Measurements from ENCODE around the gene ODR4. TPM values are rescaled to one million over a fixed set of nuclear protein-coding genes. Genes with fewer than 3 reads are reported as not detected.
A peak's percentile ranks its signal among the peaks of the same experiment; 100 is the strongest.

The ODR4 gene
- total and polyA plus RNA-seq, 2 of the 4 experiments (the other 2 are of a cell fraction): 9.4 to 9.7 TPM

GRCh38 chr1:186330758-186331157, 44.9 kb upstream of the ODR4 start:
- no TSS peak for BruUV-seq (replicated peaks)
- no peaks in the 10 kb centered on the region for H3K9me1 ChIP-seq (ENCODE audit: insufficient read depth, low read length)

More at GRCh38 chr1:186330758-186331157, 44.9 kb upstream of the ODR4 start:
- CTCF ChIA-PET: interaction anchor here (1.2 to 1.7 kb wide), 2 partner anchors 12 kb away, joined by 5 read pairs; no protein-coding TSS in a partner anchor
- H3K23ac ChIP-seq (ENCODE audit: low read depth, low read length): no peak overlapping the region
- H3K79me1 ChIP-seq (ENCODE audit: low read depth in 1 of 2, low read length in 2 of 2): peaks cover 2 to 3% of the 10 kb centered on the region in 2 experiments; a peak in 3 of 4 replicates
- no peak overlapping the region for H3K27ac ChIP-seq (ENCODE audit: insufficient read depth, low read length)
- no CpG with 5 or more reads among the region's 1 CpG for WGBS, 2 experiments (ENCODE audit: extremely low coverage in 2 of 2, insufficient read length in 1 of 2)
- H4K91ac ChIP-seq (ENCODE audit: insufficient read depth, low read depth, low read length): no peak overlapping the region
- peaks cover 44% of the 10 kb centered on the region for H3K36me3 ChIP-seq (ENCODE audit: control insufficient read depth, insufficient read depth, low read length)
- H3K4ac ChIP-seq (ENCODE audit: low read depth, low read length): no peak overlapping the region
- H3K18ac ChIP-seq (ENCODE audit: low read depth, low read length): no peak overlapping the region
- no peak overlapping the region for H3K9ac ChIP-seq (ENCODE audit: low read depth, low read length)
- POLR2A ChIA-PET (ENCODE audit: unreplicated experiment): no interaction called here
- no peaks in the 10 kb centered on the region for H3K9me3 ChIP-seq (ENCODE audit: control insufficient read depth, insufficient read depth, low read length)
- DNase-seq (no peak), ATAC-seq (ENCODE audit: low read depth) (no peak)
- no peaks in the 10 kb centered on the region for H3K4me1 ChIP-seq (ENCODE audit: control insufficient read depth, insufficient read depth, low read length)
- H3K4me2 ChIP-seq (ENCODE audit: low read depth, low read length): no peak overlapping the region
- H4K8ac ChIP-seq (ENCODE audit: low read depth in 2 of 2, low read length in 2 of 2): no peak overlapping the region
- no peak overlapping the region for H2BK20ac ChIP-seq (ENCODE audit: low read depth, low read length)
- TF ChIP-seq SMC3 (IDR thresholded peaks at IDR 0.05; ENCODE audit: low read depth, low read length) (no peak), USF2 (IDR thresholded peaks at IDR 0.05; ENCODE audit: low read depth, low read length) (no peak), CTCF (conservative IDR thresholded peaks at IDR 0.05; ENCODE audit: low read depth, low read length) (peak; percentile 16; the same call in 1 of the 2 replicates)
- no peak overlapping the region for H3K14ac ChIP-seq (replicated peaks; ENCODE audit: low read depth, low read length)
- dilution Hi-C loops (cut with HindIII; ENCODE audit: low sequenced_read_pairs, unreplicated experiment): no loop called here
- no peak overlapping the region for H2BK15ac ChIP-seq (ENCODE audit: low read depth, low read length)
- H4K5ac ChIP-seq (ENCODE audit: low read depth, low read length): no peak overlapping the region
- no peak overlapping the region for H3K56ac ChIP-seq (ENCODE audit: extremely low read depth, insufficient read depth, low read length)
- H2BK5ac ChIP-seq (ENCODE audit: low read depth, low read length, poor library complexity, severe bottlenecking): no peak overlapping the region
- H4K20me1 ChIP-seq (ENCODE audit: insufficient read depth, low read length): no peaks in the 10 kb centered on the region
- no peak overlapping the region for H2AK5ac ChIP-seq (ENCODE audit: low read depth, low read length)
- in situ Hi-C loops (cut with MboI; ENCODE audit: low sequenced_read_pairs): no loop called here
- no peak overlapping the region for H2AK9ac ChIP-seq (replicated peaks; ENCODE audit: low read depth, low read length, poor library complexity)
- intact Hi-C loops (cut with micrococcal nuclease): no loop called here
- H3K27me3 ChIP-seq (ENCODE audit: control insufficient read depth, insufficient read depth, low read length): no peaks in the 10 kb centered on the region
- no peak overlapping the region for H2AFZ ChIP-seq (replicated peaks; ENCODE audit: low read length, poor library complexity)
- H3K4me3 ChIP-seq (ENCODE audit: insufficient read depth, low read depth, low read length): no peak overlapping the region
- no peak overlapping the region for H2BK120ac ChIP-seq (ENCODE audit: low read depth, low read length)

Measured in IMR-90 (cell line).